ENCODE measurements around the gene KCNJ9. TPM values are rescaled to one million over a fixed set of nuclear protein-coding genes. Genes with fewer than 3 reads are reported as not detected.
A peak's percentile ranks its signal among the peaks of the same experiment; 100 is the strongest.

KCNJ9 gene
- polyA plus RNA-seq, 3 donors = not detected

DNA sequence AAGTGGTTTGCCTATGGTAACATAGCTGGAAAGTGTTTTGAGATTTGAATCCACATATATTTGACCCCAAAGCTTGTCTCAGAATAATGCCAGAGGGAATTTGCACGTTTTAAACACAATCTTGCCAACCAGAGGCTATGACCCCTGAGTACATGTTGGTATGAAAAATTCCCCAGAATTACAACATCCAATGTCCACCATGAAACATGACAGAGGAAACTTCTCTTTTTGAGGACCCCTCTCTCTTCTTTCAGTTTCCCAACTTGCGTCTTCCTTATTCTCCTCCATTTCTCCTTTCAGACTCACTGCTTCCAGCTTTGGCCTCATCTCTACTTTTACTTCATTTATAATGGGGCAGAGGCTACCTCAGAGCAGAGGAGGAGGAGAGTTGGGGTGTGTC, 5.5 kb upstream of the KCNJ9 start:
- TF ChIP-seq CTCF (IDR thresholded peaks at IDR 0.05) = no peak
- Histone ChIP-seq H3K27ac (ENCODE audit: low read depth in 1 of 2, low read length in 2 of 2) (peak overlapping the region; percentile 60 to 72), H3K9me3 (replicated peaks in 1 of 2; ENCODE audit: control insufficient read depth in 1 of 2, insufficient read depth in 1 of 2, low read length in 2 of 2) (no peaks in the 10 kb centered on the region), H2AFZ (ENCODE audit: insufficient read depth, low read depth, low read length, poor library complexity, severe bottlenecking) (no peak overlapping the region), H3K9ac (ENCODE audit: insufficient read depth, low read length, poor library complexity, severe bottlenecking) (no peak overlapping the region), H4K20me1 (ENCODE audit: insufficient read depth, low read length) (no peaks in the 10 kb centered on the region), H3K79me2 (ENCODE audit: insufficient read depth, low read length) (no peaks in the 10 kb centered on the region), H3K4me2 (replicated peaks; ENCODE audit: extremely low read depth, low read length, poor library complexity, severe bottlenecking) (peak overlapping the region; percentile 38), H3K4me1 (ENCODE audit: control insufficient read depth in 1 of 2, insufficient read depth in 2 of 2, low read length in 2 of 2) (peaks cover 47 to 54% of the 10 kb centered on the region in 2 donors), H3K27me3 (ENCODE audit: control insufficient read depth in 2 of 2, insufficient read depth in 2 of 2, low read length in 2 of 2) (peaks cover 18 to 25% of the 10 kb centered on the region in 2 donors), H3K4me3 (replicated peaks in 1 of 3; ENCODE audit: low read depth in 2 of 3, low read length in 3 of 3) (peak overlapping the region in 1 of 3 experiments; percentile 29), H3K36me3 (replicated peaks in 1 of 2; ENCODE audit: control insufficient read depth in 1 of 2, insufficient read depth in 2 of 2, low read length in 2 of 2) (no peaks in the 10 kb centered on the region)
- peaks cover 0 to 2% (median 0%) of the 10 kb centered on the region in 7 donors for H3K9me3 Mint-ChIP-seq
- H3K27ac Mint-ChIP-seq = peak overlapping the region; percentile 16 to 91 (median 86)
- intact Hi-C loops (cut with micrococcal nuclease) = no loop called here
- peaks cover 0 to 8% of the 10 kb centered on the region in 2 donors for H3K36me3 Mint-ChIP-seq
- peak; percentile 58 to 89 (median 77) for DNase-seq
- no CpG with 5 or more reads among the region's 2 CpGs for WGBS (ENCODE audit: insufficient coverage)
- peaks cover 11 to 23% (median 19%) of the 10 kb centered on the region in 3 donors for H3K27me3 Mint-ChIP-seq (ENCODE audit: low read depth in 3 of 3)
- H3K4me1 Mint-ChIP-seq = peaks cover 35% of the 10 kb centered on the region
- peak overlapping the region in 1 of 2 donors; percentile 58 for H3K4me3 Mint-ChIP-seq

DNA sequence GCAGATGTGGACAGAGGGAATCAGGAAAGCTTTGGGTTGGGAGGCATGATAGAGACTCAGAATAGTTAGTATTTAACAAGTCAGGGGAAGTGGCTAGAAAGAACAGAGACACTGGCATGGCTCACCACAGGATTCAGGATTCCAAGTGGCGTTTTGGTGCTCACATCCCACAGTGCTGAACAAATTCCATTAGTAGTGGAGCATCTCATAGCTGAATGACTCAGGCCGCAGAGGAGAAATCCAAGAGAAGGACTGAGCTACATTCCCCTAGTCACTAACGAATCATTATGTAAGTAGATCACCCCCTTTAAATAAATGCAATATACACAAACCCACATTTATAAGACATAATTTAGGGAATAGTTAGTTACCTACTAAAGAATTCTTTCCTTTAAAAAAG, 5.0 kb upstream of the KCNJ9 start:
- Histone ChIP-seq H3K27me3 (ENCODE audit: control insufficient read depth in 2 of 2, insufficient read depth in 2 of 2, low read length in 2 of 2) (peaks cover 16 to 24% of the 10 kb centered on the region in 2 donors), H2AFZ (ENCODE audit: insufficient read depth, low read depth, low read length, poor library complexity, severe bottlenecking) (no peak overlapping the region), H3K9me3 (replicated peaks in 1 of 2; ENCODE audit: control insufficient read depth in 1 of 2, insufficient read depth in 1 of 2, low read length in 2 of 2) (no peaks in the 10 kb centered on the region), H3K4me1 (ENCODE audit: control insufficient read depth in 1 of 2, insufficient read depth in 2 of 2, low read length in 2 of 2) (peaks cover 44 to 49% of the 10 kb centered on the region in 2 donors), H3K4me2 (replicated peaks; ENCODE audit: extremely low read depth, low read length, poor library complexity, severe bottlenecking) (peak overlapping the region; percentile 38), H3K9ac (ENCODE audit: insufficient read depth, low read length, poor library complexity, severe bottlenecking) (no peak overlapping the region), H4K20me1 (ENCODE audit: insufficient read depth, low read length) (no peaks in the 10 kb centered on the region), H3K79me2 (ENCODE audit: insufficient read depth, low read length) (no peaks in the 10 kb centered on the region), H3K36me3 (replicated peaks in 1 of 2; ENCODE audit: control insufficient read depth in 1 of 2, insufficient read depth in 2 of 2, low read length in 2 of 2) (no peaks in the 10 kb centered on the region), H3K27ac (ENCODE audit: low read depth in 1 of 2, low read length in 2 of 2) (peak overlapping the region; percentile 60 to 72), H3K4me3 (replicated peaks in 1 of 3; ENCODE audit: low read depth in 2 of 3, low read length in 3 of 3) (peak overlapping the region in 1 of 3 experiments; percentile 29)
- intact Hi-C loops (cut with micrococcal nuclease) = no loop called here
- peaks cover 37% of the 10 kb centered on the region for H3K4me1 Mint-ChIP-seq
- H3K27ac Mint-ChIP-seq = peak overlapping the region; percentile 16 to 88 (median 82)
- H3K9me3 Mint-ChIP-seq = peaks cover 0 to 2% (median 0%) of the 10 kb centered on the region in 7 donors
- H3K4me3 Mint-ChIP-seq = peak overlapping the region in 1 of 2 donors; percentile 58
- WGBS (ENCODE audit: insufficient coverage) = 86% methylated on average over 1 of the region's 3 CpGs
- peaks cover 0 to 7% of the 10 kb centered on the region in 2 donors for H3K36me3 Mint-ChIP-seq
- no peak for DNase-seq
- H3K27me3 Mint-ChIP-seq (ENCODE audit: low read depth in 3 of 3) = peaks cover 16 to 25% (median 21%) of the 10 kb centered on the region in 3 donors
- no peak for TF ChIP-seq CTCF (IDR thresholded peaks at IDR 0.05)

Data from CD14-positive monocyte (primary cell).